CD14-positive monocyte (primary cell): ENCODE results near the gene ZDHHC14. TPM values are rescaled to one million over a fixed set of nuclear protein-coding genes. Genes with fewer than 3 reads are reported as not detected.

Experiments used
- DNase-seq, 3 donors: peaks; one replicate each; pipeline ENCODE4 v3.0.0-alpha.2; 2011 to 2022
- H2AFZ ChIP-seq: 2 replicates; pipeline ENCODE4 v1.6.0; 2012; ENCODE audit warnings: mild to moderate bottlenecking, low read depth, low read length, inconsistent platforms; ENCODE audit not compliant: insufficient read depth, poor library complexity, severe bottlenecking
- H3K27ac ChIP-seq, 2 donors: 1 replicate in 1 of 2; 2 replicates in 1 of 2; pipeline ENCODE4 v1.5.1; 2012 to 2013; ENCODE audit warnings: low read length in 2 of 2, control low read depth in 1 of 2, inconsistent platforms in 1 of 2, low read depth in 1 of 2, mild to moderate bottlenecking in 1 of 2
- H3K27me3 ChIP-seq, 2 donors: one replicate each; pipeline versions ENCODE4 v1.6.0 to v1.6.1; 2011 to 2013; ENCODE audit warnings: low read length in 2 of 2; ENCODE audit not compliant: control insufficient read depth in 2 of 2, insufficient read depth in 2 of 2
- H3K36me3 ChIP-seq, 2 donors: replicated peaks in 1 of 2; 1 replicate in 1 of 2; 2 replicates in 1 of 2; pipeline versions ENCODE4 v1.5.1 to v1.6.1; 2012 to 2013; ENCODE audit warnings: low read length in 2 of 2, control low read depth in 1 of 2, inconsistent platforms in 1 of 2, mild to moderate bottlenecking in 1 of 2; ENCODE audit not compliant: insufficient read depth in 2 of 2, control insufficient read depth in 1 of 2
- H3K4me1 ChIP-seq, 2 donors: 1 replicate in 1 of 2; 2 replicates in 1 of 2; pipeline versions ENCODE4 v1.5.1 to v1.6.1; 2012 to 2013; ENCODE audit warnings: low read length in 2 of 2, control low read depth in 1 of 2, inconsistent platforms in 1 of 2, mild to moderate bottlenecking in 1 of 2, moderate library complexity in 1 of 2; ENCODE audit not compliant: insufficient read depth in 2 of 2, control insufficient read depth in 1 of 2
- H3K4me2 ChIP-seq: replicated peaks from 2 replicates; pipeline ENCODE3; 2012; ENCODE audit warnings: low read length, moderate library complexity, mild to moderate bottlenecking; ENCODE audit not compliant: poor library complexity, severe bottlenecking; ENCODE audit errors: extremely low read depth
- H3K4me3 ChIP-seq, 3 experiments: fragments of 200-600 bp in 1 of 3; sonication (generic) in 1 of 3; replicated peaks in 1 of 3; 1 replicate in 2 of 3; 2 replicates in 1 of 3; pipeline ENCODE4 v1.5.1; 2011 to 2013; ENCODE audit warnings: low read length in 3 of 3, mild to moderate bottlenecking in 3 of 3, control low read depth in 2 of 3, low read depth in 2 of 3, inconsistent platforms in 1 of 3, moderate library complexity in 1 of 3
- H3K79me2 ChIP-seq: 2 replicates; pipeline ENCODE4 v1.6.0; 2012; ENCODE audit warnings: mild to moderate bottlenecking, control low read depth, inconsistent platforms, low read length, moderate library complexity; ENCODE audit not compliant: insufficient read depth
- H3K9ac ChIP-seq: 2 replicates; pipeline ENCODE4 v1.6.0; 2017; ENCODE audit warnings: low read length, mild to moderate bottlenecking; ENCODE audit not compliant: insufficient read depth, poor library complexity, severe bottlenecking
- H3K9me3 ChIP-seq, 2 donors: replicated peaks in 1 of 2; 1 replicate in 1 of 2; 2 replicates in 1 of 2; pipeline versions ENCODE4 v1.5.1 to v1.6.1; 2012 to 2013; ENCODE audit warnings: low read length in 2 of 2, control low read depth in 1 of 2; ENCODE audit not compliant: control insufficient read depth in 1 of 2, insufficient read depth in 1 of 2
- H4K20me1 ChIP-seq: 2 replicates; pipeline ENCODE4 v1.6.0; 2012; ENCODE audit warnings: mild to moderate bottlenecking, low read length, control low read depth, moderate library complexity; ENCODE audit not compliant: insufficient read depth
- H3K27ac Mint-ChIP-seq, 7 donors: one replicate each; pipeline ENCODE4 v1.8.0; 2020; ENCODE audit warnings: mild to moderate bottlenecking in 7 of 7, mixed read lengths in 7 of 7, moderate library complexity in 6 of 7, inconsistent platforms in 2 of 7
- H3K27me3 Mint-ChIP-seq, 3 donors: one replicate each; pipeline ENCODE4 v1.8.0; 2021 to 2022; ENCODE audit warnings: low read depth in 3 of 3, mild to moderate bottlenecking in 3 of 3, mixed read lengths in 3 of 3, moderate library complexity in 3 of 3, inconsistent platforms in 1 of 3
- H3K36me3 Mint-ChIP-seq, 2 donors: one replicate each; pipeline ENCODE4 v1.8.0; 2020; ENCODE audit warnings: mixed read lengths in 2 of 2, inconsistent platforms in 1 of 2, mild to moderate bottlenecking in 1 of 2
- H3K4me1 Mint-ChIP-seq: one replicate; pipeline ENCODE4 v1.8.0; 2020; ENCODE audit warnings: mild to moderate bottlenecking, mixed read lengths
- H3K4me3 Mint-ChIP-seq, 2 donors: one replicate each; pipeline ENCODE4 v1.8.0; 2020; ENCODE audit warnings: mild to moderate bottlenecking in 2 of 2, mixed read lengths in 2 of 2, moderate library complexity in 1 of 2
- H3K9me3 Mint-ChIP-seq, 7 donors: one replicate each; pipeline ENCODE4 v1.8.0; 2020 to 2022; ENCODE audit warnings: mixed read lengths in 7 of 7, mild to moderate bottlenecking in 6 of 7, moderate library complexity in 6 of 7, inconsistent platforms in 2 of 7
- WGBS: methylation state at CpG from one replicate; pipeline ENCODE4 v1.1.5; 2013; ENCODE audit warnings: missing lambda C conversion rate; ENCODE audit not compliant: insufficient coverage; 5-methylcytosine and 5-hydroxymethylcytosine counted together
- intact Hi-C, 2 donors: fragments of 100-400 bp; cut with micrococcal nuclease; formaldehyde crosslinking; loops; one replicate each; pipeline versions ENCODE4 v1.15.0 to v1.15.1; 2023
- polyA plus RNA-seq, 3 donors: library from polyadenylated mRNA; depleted of rRNA in 1 of 3; unstranded in 2 of 3; stranded (reverse) in 1 of 3; fragments of 300-500 nt in 2 of 3; fragments of >200 nt in 1 of 3; fragmentation: Illumina TruSeq in 2 of 3; gene quantifications; 1 replicate in 2 of 3; 2 replicates in 1 of 3; pipeline ENCODE4 v1.2.3, GENCODE V29; 2012 to 2021
- TF ChIP-seq, protein P1 (sequence below): fragments of 200-600 bp; IDR thresholded peaks from one replicate; pipeline ENCODE4 v1.8.0; 2022; ENCODE audit warnings: antibody characterized with exemption, mild to moderate bottlenecking

Gene ZDHHC14
- polyA plus RNA-seq, 3 donors: 0.30 to 1.7 (median 0.93) TPM

DNA sequence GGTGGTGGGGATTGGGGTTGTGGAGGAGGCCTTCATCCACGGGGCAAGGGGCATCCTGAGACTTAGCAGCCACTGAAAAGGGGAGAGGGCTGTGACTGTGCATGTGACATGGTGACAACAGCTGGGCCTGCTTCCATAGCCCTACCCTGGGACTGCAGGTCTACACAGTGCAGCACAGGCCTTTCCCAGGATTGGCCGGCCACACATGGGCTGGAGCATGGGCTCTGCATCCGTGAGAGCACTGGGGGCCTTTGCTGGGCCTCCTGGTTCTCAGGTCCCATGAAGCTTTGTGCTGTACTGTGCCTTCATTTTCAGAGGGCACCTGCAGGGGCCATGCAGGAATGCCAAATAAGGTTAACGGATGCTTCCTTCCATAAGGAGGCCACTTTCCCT, 56.0 kb downstream of the ZDHHC14 start:
- no peaks in the 10 kb centered on the region for H3K36me3 ChIP-seq
- no peak overlapping the region for H3K4me3 ChIP-seq
- Mint-ChIP-seq H3K27ac (peak overlapping the region in 1 of 7 donors; percentile 78), H3K4me1 (peaks cover 35% of the 10 kb centered on the region), H3K27me3 (peaks cover 0 to 3% (median 0%) of the 10 kb centered on the region in 3 donors), H3K4me3 (no peak overlapping the region), H3K9me3 (no peaks in the 10 kb centered on the region), H3K36me3 (no peaks in the 10 kb centered on the region)
- H2AFZ ChIP-seq: no peak overlapping the region
- H3K79me2 ChIP-seq: no peaks in the 10 kb centered on the region
- TF ChIP-seq, protein P1, sequence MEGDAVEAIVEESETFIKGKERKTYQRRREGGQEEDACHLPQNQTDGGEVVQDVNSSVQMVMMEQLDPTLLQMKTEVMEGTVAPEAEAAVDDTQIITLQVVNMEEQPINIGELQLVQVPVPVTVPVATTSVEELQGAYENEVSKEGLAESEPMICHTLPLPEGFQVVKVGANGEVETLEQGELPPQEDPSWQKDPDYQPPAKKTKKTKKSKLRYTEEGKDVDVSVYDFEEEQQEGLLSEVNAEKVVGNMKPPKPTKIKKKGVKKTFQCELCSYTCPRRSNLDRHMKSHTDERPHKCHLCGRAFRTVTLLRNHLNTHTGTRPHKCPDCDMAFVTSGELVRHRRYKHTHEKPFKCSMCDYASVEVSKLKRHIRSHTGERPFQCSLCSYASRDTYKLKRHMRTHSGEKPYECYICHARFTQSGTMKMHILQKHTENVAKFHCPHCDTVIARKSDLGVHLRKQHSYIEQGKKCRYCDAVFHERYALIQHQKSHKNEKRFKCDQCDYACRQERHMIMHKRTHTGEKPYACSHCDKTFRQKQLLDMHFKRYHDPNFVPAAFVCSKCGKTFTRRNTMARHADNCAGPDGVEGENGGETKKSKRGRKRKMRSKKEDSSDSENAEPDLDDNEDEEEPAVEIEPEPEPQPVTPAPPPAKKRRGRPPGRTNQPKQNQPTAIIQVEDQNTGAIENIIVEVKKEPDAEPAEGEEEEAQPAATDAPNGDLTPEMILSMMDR: no peak
- DNase-seq: no peak
- H3K27me3 ChIP-seq: no peaks in the 10 kb centered on the region
- 90% methylated on average over 3 of the region's 4 CpGs for WGBS
- H3K9me3 ChIP-seq: no peaks in the 10 kb centered on the region
- no peaks in the 10 kb centered on the region for H4K20me1 ChIP-seq
- no peak overlapping the region for H3K9ac ChIP-seq
- H3K4me1 ChIP-seq: peaks cover 29 to 37% of the 10 kb centered on the region in 2 donors
- intact Hi-C loops: no loop called here
- no peak overlapping the region for H3K4me2 ChIP-seq
- no peak overlapping the region for H3K27ac ChIP-seq

DNA sequence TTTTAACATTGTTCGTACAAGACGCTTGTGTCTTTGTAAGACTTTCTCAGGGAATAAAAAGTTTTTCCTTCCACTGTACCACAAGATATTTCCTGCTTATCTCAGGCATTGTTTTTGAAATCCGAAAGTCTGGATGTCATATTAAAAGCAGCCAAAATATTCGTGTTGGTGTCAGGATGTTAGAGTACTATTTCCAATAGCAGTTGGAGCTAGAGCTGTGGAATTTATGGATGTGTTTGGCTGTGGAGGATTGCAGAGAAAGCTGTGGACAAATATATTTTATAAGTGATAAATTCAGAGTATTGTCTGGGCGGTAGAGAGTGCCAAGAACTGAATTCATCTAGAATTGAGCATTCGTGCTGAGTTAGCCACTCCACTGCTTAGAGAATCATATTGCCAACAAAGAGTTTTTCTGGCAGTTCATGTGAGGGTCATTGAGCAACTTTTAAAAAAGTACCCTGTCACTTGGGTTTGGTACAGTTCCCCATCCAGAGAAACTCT, 57.7 kb downstream of the ZDHHC14 start:
- intact Hi-C loops: no loop called here
- H2AFZ ChIP-seq: no peak overlapping the region
- no peak overlapping the region for H3K9ac ChIP-seq
- H3K9me3 ChIP-seq: peaks cover 6 to 8% of the 10 kb centered on the region in 2 donors
- peaks cover 39 to 47% of the 10 kb centered on the region in 2 donors for H3K4me1 ChIP-seq
- 0% methylated on average over 1 of the region's 6 CpGs for WGBS
- H3K36me3 ChIP-seq: no peaks in the 10 kb centered on the region
- TF ChIP-seq, protein P1: no peak
- no peaks in the 10 kb centered on the region for H3K79me2 ChIP-seq
- H3K36me3 Mint-ChIP-seq: no peaks in the 10 kb centered on the region
- H3K27me3 Mint-ChIP-seq: peaks cover 0 to 3% (median 3%) of the 10 kb centered on the region in 3 donors
- H3K4me1 Mint-ChIP-seq: peaks cover 49% of the 10 kb centered on the region
- peak overlapping the region; percentile 9 to 87 (median 61) for H3K27ac Mint-ChIP-seq
- peak overlapping the region in 1 of 2 donors; percentile 61 for H3K4me3 Mint-ChIP-seq
- peak in 2 of 3 donors; percentile 44 to 50 for DNase-seq
- no peak overlapping the region for H3K4me3 ChIP-seq
- peak overlapping the region in 1 of 2 donors; percentile 48 for H3K27ac ChIP-seq
- H3K4me2 ChIP-seq: peak overlapping the region; percentile 35
- peaks cover 5 to 13% (median 9%) of the 10 kb centered on the region in 7 donors for H3K9me3 Mint-ChIP-seq
- no peaks in the 10 kb centered on the region for H4K20me1 ChIP-seq
- no peaks in the 10 kb centered on the region for H3K27me3 ChIP-seq
